Osteoblast (primary cell): ENCODE measurements around the gene UTS2B. TPM values are rescaled to one million over a fixed set of nuclear protein-coding genes. Genes with fewer than 3 reads are reported as not detected.

Experiments
- DNase-seq: peaks from one replicate; pipeline ENCODE4 v3.0.0; 2011; ENCODE audit warnings: low spot score, mixed read lengths; ENCODE audit not compliant: insufficient read length; ENCODE audit errors: missing footprints
- H2AFZ ChIP-seq: 2 replicates; pipeline ENCODE4 v1.6.0; 2011; ENCODE audit warnings: mild to moderate bottlenecking, low read length
- H3K27ac ChIP-seq: 2 replicates; pipeline ENCODE4 v1.5.1; 2011; ENCODE audit warnings: mild to moderate bottlenecking, low read depth, low read length, moderate library complexity
- H3K27me3 ChIP-seq: 2 replicates; pipeline ENCODE4 v1.6.0; 2012; ENCODE audit warnings: mild to moderate bottlenecking, control low read depth, inconsistent platforms, low read length, moderate library complexity; ENCODE audit not compliant: insufficient read depth
- H3K36me3 ChIP-seq: 2 replicates; pipeline ENCODE4 v1.5.1; 2011; ENCODE audit warnings: mild to moderate bottlenecking, low read length, control low read depth, moderate library complexity; ENCODE audit not compliant: insufficient read depth
- H3K4me1 ChIP-seq: 2 replicates; pipeline ENCODE4 v1.5.1; 2011; ENCODE audit warnings: mild to moderate bottlenecking, low read length, control low read depth, moderate library complexity; ENCODE audit not compliant: insufficient read depth
- H3K4me2 ChIP-seq: 2 replicates; pipeline ENCODE4 v1.6.0; 2011; ENCODE audit warnings: mild to moderate bottlenecking, low read length; ENCODE audit not compliant: insufficient read depth
- H3K4me3 ChIP-seq: fragments of 200-600 bp; sonication (generic); 3 replicates; pipeline ENCODE4 v1.5.1; 2012; ENCODE audit warnings: mild to moderate bottlenecking, low read length, inconsistent platforms; ENCODE audit not compliant: insufficient read depth
- H3K79me2 ChIP-seq: 2 replicates; pipeline ENCODE4 v1.6.0; 2012; ENCODE audit warnings: mild to moderate bottlenecking, low read length, control low read depth, inconsistent platforms; ENCODE audit not compliant: insufficient read depth
- H3K9me3 ChIP-seq: 2 replicates; pipeline ENCODE4 v1.5.1; 2011; ENCODE audit warnings: low read depth, low read length, control low read depth
- H4K20me1 ChIP-seq: 2 replicates; pipeline ENCODE4 v1.6.0; 2012; ENCODE audit warnings: mild to moderate bottlenecking, low read length, control low read depth; ENCODE audit not compliant: insufficient read depth
- total RNA-seq: library from RNA; depleted of rRNA; stranded (reverse); fragments of >200 nt; gene quantifications from 2 replicates; pipeline ENCODE4 v1.2.3, GENCODE V29; 2012
- TF ChIP-seq, protein P1 (sequence below): IDR thresholded peaks from 2 replicates; pipeline ENCODE4 v1.5.1; 2011; ENCODE audit warnings: mild to moderate bottlenecking, low read depth, low read length, moderate library complexity; ENCODE audit errors: extremely low read depth

The UTS2B gene
- total RNA-seq, 1 donor = 1.1 TPM

DNA sequence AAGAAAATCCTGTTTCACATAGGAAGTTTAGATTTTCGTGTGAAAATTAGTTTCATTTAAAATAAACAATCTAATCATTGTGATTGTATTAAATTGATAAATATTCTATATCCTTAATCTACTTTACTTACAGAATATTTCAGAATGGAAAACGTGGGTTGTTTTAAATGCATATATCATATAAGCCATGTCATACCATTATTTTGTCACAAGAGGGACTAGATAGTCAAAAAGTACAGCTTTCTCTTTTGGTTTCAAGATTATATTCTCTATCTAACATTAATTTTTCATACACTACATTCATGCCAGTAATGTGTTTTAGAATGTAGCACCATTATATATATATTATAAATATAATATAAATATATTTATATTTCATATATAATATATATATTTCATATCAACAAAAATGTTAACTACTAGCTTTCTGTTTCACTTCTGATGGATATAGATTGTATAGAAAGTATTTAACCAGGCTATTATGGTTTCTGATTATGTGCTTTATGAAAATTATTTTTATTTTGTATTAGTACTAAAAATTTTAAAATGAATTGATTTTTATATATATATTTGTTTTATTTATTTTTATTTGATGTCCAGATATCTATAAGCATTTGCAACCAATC, 86.0 kb downstream of the UTS2B start:
- H2AFZ ChIP-seq = no peak overlapping the region
- no peak overlapping the region for H3K27ac ChIP-seq
- no peaks in the 10 kb centered on the region for H3K9me3 ChIP-seq
- DNase-seq = no peak
- H4K20me1 ChIP-seq = no peaks in the 10 kb centered on the region
- peaks cover 12% of the 10 kb centered on the region for H3K4me1 ChIP-seq
- no peak overlapping the region for H3K4me3 ChIP-seq
- H3K4me2 ChIP-seq = peak overlapping the region; percentile 5
- H3K79me2 ChIP-seq = no peaks in the 10 kb centered on the region
- no peaks in the 10 kb centered on the region for H3K36me3 ChIP-seq
- TF ChIP-seq, protein P1, sequence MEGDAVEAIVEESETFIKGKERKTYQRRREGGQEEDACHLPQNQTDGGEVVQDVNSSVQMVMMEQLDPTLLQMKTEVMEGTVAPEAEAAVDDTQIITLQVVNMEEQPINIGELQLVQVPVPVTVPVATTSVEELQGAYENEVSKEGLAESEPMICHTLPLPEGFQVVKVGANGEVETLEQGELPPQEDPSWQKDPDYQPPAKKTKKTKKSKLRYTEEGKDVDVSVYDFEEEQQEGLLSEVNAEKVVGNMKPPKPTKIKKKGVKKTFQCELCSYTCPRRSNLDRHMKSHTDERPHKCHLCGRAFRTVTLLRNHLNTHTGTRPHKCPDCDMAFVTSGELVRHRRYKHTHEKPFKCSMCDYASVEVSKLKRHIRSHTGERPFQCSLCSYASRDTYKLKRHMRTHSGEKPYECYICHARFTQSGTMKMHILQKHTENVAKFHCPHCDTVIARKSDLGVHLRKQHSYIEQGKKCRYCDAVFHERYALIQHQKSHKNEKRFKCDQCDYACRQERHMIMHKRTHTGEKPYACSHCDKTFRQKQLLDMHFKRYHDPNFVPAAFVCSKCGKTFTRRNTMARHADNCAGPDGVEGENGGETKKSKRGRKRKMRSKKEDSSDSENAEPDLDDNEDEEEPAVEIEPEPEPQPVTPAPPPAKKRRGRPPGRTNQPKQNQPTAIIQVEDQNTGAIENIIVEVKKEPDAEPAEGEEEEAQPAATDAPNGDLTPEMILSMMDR = peak; percentile 46
- H3K27me3 ChIP-seq = no peaks in the 10 kb centered on the region

DNA sequence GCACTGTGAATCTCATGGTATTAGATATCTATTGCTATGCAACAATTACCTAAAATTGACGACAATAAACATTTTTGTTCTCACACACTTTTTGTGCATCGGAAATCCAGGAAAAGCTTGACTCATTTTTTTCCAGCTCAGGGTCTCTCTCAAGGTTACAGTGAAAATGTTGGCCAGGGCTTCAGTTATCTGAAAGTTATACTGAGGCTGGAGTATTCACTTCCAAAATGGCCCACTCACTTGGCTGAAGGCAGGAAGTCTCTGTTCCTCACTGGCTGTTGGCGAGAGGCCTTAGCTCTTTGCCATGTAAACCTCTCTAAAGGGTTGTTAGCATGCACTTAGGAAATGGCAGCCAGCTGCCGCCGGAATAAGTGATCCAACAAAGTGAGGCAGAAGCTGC, 89.8 kb downstream of the UTS2B start:
- Histone ChIP-seq H3K9me3 (no peaks in the 10 kb centered on the region), H3K79me2 (no peaks in the 10 kb centered on the region), H3K4me1 (peaks cover 43% of the 10 kb centered on the region), H3K36me3 (no peaks in the 10 kb centered on the region), H2AFZ (peak overlapping the region; percentile 25), H3K27ac (no peak overlapping the region), H3K4me3 (no peak overlapping the region), H4K20me1 (no peaks in the 10 kb centered on the region), H3K27me3 (no peaks in the 10 kb centered on the region), H3K4me2 (no peak overlapping the region)
- no peak for DNase-seq
- TF ChIP-seq, protein P1 = no peak

DNA sequence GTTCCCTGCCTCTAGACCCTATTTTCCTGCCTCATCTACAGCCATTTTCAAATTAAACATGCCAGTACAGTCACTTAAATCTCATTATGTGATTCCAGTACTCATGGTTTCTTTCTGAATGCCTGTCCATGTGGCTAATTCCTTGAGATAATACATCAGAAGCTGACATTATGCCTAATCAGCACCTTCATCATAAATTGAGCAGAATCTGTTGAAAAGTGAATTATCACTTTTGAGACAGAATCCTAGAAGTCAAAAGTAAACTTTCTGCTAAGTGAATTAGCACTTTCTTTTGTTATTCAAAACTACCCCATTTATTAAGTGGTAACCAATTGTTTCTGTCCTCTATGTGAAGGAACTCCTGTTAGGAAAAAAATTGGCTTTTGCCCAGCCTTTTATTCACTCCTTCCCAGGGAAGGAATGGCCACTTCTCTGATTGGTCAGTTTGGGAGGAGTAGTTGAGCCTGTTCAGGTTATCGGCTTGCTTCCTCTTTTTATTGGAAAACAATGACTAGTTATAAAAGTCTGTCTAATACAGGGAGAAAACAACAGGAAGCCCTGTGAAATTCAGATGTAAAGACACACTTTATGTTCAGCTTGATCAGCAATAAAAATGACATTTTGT, 90.8 kb downstream of the UTS2B start:
- Histone ChIP-seq H3K4me1 (peaks cover 53% of the 10 kb centered on the region), H3K27ac (peak overlapping the region; percentile 90), H3K27me3 (no peaks in the 10 kb centered on the region), H2AFZ (peak overlapping the region; percentile 41), H3K36me3 (no peaks in the 10 kb centered on the region), H3K9me3 (no peaks in the 10 kb centered on the region), H4K20me1 (no peaks in the 10 kb centered on the region), H3K4me3 (no peak overlapping the region), H3K79me2 (no peaks in the 10 kb centered on the region), H3K4me2 (no peak overlapping the region)
- DNase-seq = no peak
- TF ChIP-seq, protein P1 = no peak

DNA sequence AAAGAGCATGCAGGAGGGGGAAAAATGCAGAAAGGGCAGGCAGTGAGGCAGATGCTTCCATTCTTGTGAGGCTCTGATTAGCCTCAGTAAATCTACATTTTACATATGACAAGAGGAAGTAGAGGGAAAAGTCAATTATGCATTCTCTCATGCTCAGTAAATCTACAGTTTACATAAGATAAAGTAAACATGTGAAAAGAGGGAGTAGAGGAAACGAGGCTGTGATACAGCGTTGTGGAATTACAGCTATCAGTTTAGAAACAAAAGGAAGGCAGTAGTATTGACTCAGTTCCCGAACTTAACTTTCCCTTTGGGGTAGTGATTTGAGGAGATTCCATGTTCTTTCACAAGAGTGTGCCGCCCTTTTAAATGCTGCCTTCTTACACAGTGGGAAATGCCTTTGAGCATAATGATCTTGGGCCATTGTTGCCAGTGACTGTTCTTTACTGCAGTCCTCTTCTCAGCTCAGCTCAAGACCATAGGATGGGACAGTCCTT, 92.0 kb downstream of the UTS2B start:
- no peaks in the 10 kb centered on the region for H3K9me3 ChIP-seq
- H3K4me1 ChIP-seq = peaks cover 53% of the 10 kb centered on the region
- peak overlapping the region; percentile 41 for H3K4me2 ChIP-seq
- TF ChIP-seq, protein P1 = no peak
- peak overlapping the region; percentile 90 for H3K27ac ChIP-seq
- peak; percentile 65 for DNase-seq
- H3K27me3 ChIP-seq = no peaks in the 10 kb centered on the region
- H3K4me3 ChIP-seq = no peak overlapping the region
- peak overlapping the region; percentile 43 for H2AFZ ChIP-seq
- no peaks in the 10 kb centered on the region for H3K36me3 ChIP-seq
- H4K20me1 ChIP-seq = no peaks in the 10 kb centered on the region
- no peaks in the 10 kb centered on the region for H3K79me2 ChIP-seq
